Stimulated activated CD4-positive, alpha-beta T cell treated with anti-CD3 and anti-CD28 coated beads, TNF-alpha, amount 100 ng/mL, for 24 hours (primary cell): Measurements from ENCODE around the gene RERE.

ENCODE experiments used
- DNase-seq, 3 experiments: peaks; one replicate each; pipeline ENCODE4 v3.0.0-alpha.2; 2020; ENCODE audit warnings: low read depth in 3 of 3

The RERE gene

DNA sequence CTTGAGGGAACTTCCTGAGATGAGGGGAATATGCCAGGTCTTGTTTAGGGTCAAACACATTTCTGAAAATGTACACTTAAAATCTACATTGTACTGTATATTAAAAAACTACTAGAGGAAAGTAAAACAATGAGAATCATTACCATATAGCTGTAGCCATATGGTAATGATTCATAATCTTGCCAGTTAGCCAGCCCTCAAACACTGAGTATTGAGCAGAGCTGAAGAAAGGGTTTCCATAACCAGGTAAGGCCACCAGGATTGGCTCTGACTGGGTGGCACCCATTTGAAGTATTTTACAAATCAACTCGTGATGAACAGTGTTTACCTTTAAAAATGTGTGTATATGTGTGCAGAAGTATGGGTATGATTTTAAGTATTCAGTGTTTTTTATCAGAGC lies 272.8 kb downstream of the RERE start:
- no peak for DNase-seq

DNA sequence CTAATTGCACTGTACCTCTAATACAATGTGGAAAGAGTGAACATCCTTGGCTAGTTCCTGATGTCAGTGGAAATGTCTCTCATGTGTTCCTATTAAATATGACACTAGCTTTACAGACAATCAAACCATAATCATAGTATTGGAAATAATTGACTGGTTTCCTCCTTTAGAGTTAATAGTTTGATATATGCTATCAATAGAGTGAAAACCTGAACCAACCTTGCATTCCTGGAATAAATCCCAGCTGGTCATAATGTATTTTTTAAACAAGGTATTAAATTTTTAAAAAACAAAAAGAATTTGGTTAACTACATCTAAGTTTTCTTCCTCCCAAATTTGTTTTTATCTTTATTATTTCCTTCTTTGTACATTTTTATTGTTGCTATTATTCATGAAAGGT lies 273.5 kb downstream of the RERE start:
- no peak for DNase-seq

DNA sequence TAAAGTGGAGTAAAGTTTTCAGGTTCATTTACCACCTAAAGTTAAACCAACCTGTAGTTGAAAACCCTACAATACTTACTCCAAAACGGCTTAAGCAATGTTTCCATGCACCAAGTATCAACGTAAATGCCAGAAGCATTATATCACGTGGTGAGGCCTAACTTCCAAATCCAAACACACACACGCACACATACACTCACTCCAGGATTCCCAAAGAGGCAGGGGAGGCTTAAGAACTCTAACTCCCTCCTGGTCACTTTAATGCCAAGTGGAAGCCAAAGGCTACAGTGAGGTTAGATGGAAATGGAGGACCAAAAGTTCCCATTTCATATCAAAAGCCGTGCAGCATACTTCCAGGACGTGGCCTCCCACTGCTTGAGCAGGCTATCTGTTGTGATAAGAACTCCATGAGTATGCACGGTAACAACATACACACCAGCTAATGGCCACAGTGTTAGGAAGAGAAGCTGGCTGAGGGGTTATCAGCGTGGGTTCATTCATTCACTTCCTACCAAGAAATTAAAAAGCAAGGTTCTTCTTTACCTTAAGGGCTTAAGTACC lies 275.4 kb downstream of the RERE start:
- DNase-seq, result no peak

GRCh38 chr1:8540971-8541370 lies 276.5 kb downstream of the RERE start:
- DNase-seq, result no peak

DNA sequence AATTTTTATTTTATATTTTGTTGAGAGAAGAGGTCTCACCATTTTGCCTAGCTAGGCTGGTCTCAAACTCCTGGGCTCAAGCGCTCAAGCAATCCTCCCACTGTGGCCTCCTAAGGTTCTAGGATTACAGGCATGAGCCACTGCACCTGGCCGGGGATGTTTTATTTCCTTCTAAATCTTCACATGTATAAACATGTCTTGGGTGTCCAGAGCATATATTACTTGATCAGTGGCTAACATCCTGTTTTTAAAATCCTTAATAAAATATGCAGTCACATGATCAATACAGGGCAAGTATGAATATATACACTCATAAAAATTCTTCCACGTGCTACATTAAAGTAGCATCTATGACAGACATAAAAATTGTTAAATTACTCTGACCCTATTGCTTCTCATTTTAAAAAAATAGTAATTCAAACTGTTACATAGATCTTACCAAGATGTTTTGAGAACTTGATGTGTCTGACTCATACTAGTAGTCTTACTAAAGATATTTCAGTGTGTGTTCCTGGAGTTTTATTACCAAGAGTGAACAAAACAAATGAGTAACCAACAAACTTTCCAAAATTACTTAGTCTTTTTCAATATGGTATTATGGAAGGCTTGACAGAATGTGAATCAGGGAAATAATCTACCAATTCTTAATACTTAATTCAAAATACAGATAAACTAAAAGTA lies 277.0 kb downstream of the RERE start:
- no peak for DNase-seq

DNA sequence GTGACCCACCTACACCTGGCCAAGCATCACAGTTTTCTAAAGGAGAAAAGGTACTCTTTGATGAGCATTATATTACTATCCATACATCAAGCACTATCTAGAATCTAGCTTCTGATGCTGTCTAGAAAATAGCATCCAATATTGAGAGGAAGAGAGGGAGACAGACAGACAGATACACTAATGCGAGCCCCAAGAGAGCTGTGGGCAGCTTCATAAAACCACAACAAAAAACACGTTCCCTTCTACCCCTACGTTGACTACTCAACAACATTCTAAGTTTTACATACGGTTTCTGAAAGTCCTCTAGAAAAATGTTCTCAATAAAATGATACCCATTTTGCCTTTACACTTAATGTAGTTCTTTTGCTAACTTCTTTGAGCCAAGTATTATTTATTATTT lies 277.8 kb downstream of the RERE start:
- DNase-seq, result no peak

- no peak for DNase-seq
Observed at GRCh38 chr1:8538502-8538901, 278.9 kb downstream of the RERE start.

DNA sequence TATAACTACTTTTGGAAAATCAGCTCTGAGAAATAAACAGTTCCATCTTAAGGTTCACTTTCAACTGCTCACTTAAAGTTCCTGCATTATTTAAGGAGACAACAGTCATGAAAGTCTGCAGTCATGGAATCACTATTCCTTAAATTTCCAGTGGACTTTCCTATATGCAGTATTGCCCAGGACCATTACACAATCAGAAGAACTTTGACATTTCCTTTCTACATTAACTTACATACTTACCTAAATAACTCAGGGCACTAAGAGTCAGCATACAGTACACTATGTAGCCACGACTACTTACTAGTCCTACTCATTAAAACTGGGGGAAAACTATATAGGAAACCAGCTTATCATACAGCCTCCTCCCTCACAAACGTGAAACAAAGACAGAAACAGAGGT lies 279.4 kb downstream of the RERE start:
- DNase-seq, result no peak

GRCh38 chr1:8536515-8536914 lies 280.9 kb downstream of the RERE start:
- no peak for DNase-seq

GRCh38 chr1:8533907-8534306 lies 283.5 kb downstream of the RERE start:
- DNase-seq, result no peak

- no peak for DNase-seq
Observed at GRCh38 chr1:8533124-8533523, 284.3 kb downstream of the RERE start.

GRCh38 chr1:8529901-8530300 lies 287.5 kb downstream of the RERE start:
- no peak for DNase-seq

- no peak for DNase-seq
Observed at GRCh38 chr1:8527941-8528340, 289.5 kb downstream of the RERE start.

GRCh38 chr1:8525558-8526275 lies 291.7 kb downstream of the RERE start:
- peak; percentile 45 to 67 (median 63) for DNase-seq

DNA sequence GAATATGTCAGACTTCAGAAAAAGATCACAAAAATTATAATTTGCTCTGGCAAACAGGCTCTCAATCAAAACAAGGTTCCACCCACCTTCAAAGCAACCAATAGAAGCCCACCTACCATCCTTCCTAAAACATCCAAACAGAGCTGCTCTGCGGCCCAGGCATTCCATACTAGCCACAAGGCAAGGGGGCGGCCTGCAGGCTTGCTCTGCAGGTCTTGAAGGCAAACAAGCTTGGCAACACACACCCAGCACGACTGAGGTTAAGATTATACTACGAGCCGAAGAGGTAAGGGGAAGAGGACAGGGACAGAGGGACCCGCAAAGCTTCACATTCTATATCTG lies 292.3 kb downstream of the RERE start:
- DNase-seq, result peak in 1 of 3 experiments; percentile 19

- no peak for DNase-seq
Observed at GRCh38 chr1:8524627-8525157, 292.7 kb downstream of the RERE start.

- DNase-seq, result no peak
Observed at GRCh38 chr1:8523666-8524206, 293.7 kb downstream of the RERE start.

- DNase-seq, result no peak
Observed at GRCh38 chr1:8520483-8520966, 296.9 kb downstream of the RERE start.

- no peak for DNase-seq
Observed at GRCh38 chr1:8519167-8519566, 298.3 kb downstream of the RERE start.

- DNase-seq, result no peak
Observed at GRCh38 chr1:8518490-8518801, 299.0 kb downstream of the RERE start.

DNA sequence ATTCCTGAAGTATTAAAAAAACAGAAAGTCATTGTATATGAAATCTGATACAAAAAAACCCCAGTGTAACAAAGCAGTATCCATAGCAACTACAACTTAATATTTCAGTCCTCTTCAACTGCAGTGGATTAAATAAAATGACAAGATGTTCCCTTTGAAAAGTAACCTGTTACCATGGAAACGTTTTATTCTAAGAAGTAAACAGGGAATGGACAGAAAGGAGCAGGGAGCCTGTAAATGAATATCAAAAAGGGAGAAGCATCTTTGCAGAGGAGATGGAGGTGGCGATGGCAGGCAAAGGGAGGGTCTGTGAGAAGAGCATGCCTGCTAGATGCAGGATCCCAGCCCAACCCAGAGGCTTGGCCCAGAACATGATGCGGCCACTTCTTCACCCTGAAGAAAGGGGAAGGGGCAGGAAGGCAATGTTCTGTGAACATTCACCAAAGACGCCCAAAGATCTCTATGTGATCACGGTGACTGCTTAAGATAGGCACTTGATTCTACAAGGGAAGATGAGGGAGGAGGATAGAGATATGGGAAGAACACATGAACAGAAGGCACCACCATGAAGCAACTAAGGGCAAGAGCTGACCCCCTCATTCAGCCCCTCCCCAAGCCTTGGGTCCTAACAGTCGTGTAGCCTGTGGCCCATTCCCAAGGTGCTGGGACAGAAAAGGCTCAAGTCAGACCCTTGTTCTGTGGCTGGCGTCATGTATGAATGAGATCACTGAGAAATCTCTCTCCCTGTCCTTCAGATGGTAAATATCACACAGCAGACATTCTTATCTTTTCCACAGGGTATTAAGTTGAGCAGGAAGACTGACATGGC lies 299.6 kb downstream of the RERE start:
- DNase-seq, result no peak
